GM18517 (cell line): ENCODE results near the gene TTYH3.

Experiments used
- ATAC-seq: cut with Tn5 transposase; IDR thresholded peaks from one replicate; pipeline ENCODE4 v1.9.1; 2021; ENCODE audit warnings: mild to moderate bottlenecking, moderate library complexity; ENCODE audit not compliant: unreplicated experiment

Gene TTYH3

DNA sequence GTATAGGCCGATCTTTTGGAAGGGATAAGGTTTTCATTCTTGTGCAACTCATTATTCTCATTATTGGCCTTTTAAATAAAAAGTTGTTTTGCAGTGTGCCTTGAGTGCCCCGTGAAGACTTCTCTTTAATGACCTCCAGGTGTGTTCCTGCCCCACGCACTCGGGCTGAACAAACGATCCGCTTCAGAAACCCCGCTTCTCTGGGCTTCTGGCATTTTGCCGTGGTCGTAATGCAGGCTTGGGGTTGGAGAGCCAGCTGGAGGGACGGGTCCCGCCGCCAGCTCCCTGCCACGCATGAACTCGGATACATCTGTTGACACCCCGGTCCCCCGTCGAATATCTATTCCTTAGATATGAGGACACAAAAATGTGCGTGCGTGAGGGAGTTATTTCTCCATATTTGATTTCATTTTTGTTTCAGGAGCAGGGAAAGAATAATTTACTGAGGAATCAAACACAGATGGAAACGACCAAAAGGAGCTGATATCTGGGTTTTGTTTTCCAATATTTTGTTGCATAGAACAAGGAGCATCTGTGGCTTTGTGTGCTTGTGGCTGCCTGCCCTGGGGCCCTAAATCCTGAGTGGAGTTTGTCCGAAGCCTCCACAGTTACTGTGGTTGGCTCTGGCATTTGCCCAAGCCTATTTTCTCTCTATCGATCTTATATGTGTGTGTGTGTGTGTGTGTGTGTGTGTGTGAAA is 17.0 kb upstream of the TTYH3 start:
- no peak for ATAC-seq

DNA sequence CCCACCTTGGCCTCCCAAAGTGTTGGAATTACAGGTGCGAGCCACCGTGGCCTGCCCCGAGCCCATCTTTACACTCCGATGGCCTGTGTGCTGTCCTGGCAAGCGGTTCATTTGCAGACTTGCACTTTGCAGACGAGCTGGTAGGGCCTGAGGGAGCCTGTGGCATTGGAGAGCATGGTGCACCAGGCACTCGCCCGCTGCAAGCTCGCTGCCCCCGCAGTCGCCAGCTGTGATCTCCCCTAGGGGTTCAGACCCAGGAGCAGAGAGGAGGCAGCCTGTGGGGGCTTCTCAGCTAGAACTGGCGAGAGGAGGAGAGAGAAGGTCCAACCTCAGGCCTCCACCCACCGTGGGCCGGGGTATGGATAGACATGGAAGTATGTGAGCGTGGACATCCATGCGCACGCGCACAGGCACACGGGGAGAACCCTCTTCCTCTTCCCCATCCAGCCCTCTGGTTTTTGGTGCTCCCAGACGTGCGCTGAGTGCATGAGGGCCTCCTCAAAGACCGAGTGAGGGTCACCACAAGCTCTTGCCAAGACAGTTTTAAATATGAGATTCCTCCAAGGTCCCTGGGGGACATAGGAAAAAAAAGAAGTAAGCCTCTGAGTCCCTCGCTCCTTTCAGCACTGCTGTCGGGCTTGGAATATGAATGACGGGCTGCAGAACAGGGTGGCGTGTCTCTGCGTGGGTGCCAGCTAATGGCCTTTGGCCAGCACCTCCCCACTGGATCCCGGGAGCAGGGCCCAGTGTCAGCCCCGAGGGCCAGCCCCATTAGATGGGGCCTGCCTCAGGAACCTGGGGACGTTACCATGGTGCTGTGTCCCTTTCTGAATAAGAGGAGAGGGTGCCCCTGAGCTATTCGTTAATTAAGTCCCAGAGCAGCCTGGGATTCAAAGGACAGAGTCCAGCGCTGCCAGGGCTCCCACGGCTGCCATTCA is 15.1 kb upstream of the TTYH3 start:
- ATAC-seq, result no peak

DNA sequence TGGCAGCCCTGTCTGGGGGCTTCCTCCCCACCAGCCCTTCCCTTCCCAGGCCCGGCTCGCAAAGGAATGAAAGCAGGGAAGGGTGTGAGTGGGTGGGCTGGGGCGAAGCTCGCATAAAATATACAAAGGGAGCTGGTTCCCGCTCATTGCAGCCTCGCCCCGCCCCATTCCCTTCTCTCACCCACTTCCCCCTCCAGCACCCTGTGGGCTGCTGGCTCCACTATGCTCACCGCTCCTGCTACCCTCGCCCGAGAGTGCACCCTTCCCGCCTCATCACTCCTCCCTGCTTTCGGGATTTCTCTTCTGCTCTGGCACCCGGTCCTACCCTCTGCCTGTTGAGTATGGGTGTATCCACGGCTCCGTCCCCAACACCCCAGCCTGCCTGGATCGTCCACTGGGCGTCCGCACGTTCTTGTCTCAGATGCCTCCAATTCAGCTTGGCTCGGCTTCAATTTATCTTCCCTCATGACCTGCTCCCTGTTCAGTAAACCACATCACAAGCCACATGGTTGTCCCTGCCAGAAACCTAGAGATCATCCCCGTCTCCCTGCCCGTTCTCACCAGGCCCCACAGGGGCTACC is 14.4 kb upstream of the TTYH3 start:
- ATAC-seq, result no peak

DNA sequence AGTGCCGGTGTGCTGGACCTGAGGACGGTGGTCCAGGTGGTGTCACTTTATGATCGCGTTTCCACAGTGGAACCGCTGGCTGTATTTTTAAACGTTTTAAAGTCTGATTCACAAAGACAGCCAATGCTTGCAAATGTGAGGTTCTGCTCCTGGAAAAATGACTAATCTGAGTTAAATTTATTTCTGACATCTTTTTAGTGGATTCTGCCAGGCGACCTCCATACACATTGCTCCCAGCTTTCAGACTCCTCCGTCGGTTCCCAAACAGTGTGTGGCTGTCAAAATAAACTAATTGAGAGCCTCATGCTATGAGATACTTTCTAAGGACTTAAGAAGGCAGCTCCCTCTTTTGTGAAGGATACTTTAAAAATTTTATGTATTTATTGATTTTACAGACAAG is 12.7 kb upstream of the TTYH3 start:
- no peak for ATAC-seq

DNA sequence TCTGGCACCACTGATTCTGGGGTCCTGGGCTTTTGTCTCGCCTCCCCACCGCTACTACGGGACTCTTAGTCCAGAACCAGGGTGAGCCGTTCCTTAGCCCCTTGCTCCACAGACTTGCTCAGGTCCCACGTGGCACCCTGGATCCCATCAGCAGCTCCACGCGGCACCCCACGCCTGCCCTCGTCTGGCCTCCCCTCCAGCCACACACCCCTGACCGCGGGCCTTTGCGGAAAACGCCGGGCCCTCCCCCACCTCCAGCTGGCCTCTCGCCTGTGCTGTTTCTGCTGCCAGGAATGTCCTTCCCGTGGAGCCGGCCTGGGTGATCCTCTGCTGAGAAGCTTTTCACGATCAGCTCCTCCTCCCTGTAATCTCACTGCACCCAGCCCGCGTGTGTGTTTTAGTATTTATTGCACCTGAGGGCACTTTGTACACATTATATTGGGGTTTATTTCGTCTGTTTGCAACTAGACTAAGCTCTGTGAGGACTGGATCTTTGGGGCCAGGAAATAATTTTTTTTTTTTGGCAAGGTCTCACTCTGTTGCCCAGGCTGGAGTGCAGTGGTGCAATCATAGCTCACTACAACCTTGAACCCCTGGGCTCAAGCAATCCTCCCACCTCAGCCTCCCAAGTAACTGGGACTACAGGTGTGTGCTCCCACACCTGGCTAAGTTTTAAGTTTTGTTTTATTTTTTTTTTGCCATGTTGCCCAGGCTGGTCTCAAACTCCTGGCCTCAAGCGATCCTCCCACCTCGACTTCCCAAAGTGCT is 10.5 kb upstream of the TTYH3 start:
- ATAC-seq, result no peak

DNA sequence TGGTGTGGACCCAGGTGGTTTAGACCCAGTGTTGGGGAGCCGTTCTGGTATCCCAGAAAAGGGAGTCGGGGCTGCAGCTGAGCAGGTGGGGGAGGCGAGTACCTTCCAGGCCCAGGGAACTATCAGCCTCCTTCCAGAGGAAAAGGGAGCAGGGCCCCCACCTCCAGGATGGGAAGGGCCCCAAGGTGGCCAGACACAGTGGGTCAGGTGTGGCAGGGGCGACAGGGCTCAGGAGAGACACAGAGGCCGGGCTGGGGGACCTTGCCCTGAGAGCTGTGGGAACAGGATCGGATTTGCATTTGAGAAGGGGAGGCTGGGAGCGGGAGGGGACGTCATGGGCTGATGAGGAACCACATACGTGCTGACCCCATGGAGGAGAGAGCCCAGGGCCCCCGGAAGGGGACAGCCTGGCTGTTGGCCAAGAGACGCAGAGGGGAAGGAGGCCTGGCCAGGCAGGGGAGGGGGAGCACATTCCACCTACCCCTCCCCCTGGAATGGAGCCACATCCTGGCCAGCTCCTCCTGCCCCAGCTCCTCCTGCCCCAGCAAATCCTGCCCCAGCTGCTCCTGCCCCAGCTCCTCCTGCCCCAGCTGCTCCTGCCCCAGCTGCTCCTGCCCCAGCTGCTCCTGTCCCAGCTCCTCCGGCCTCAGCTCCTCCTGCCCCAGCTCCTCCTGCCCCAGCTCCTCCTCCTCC is 9.7 kb upstream of the TTYH3 start:
- ATAC-seq, result no peak

DNA sequence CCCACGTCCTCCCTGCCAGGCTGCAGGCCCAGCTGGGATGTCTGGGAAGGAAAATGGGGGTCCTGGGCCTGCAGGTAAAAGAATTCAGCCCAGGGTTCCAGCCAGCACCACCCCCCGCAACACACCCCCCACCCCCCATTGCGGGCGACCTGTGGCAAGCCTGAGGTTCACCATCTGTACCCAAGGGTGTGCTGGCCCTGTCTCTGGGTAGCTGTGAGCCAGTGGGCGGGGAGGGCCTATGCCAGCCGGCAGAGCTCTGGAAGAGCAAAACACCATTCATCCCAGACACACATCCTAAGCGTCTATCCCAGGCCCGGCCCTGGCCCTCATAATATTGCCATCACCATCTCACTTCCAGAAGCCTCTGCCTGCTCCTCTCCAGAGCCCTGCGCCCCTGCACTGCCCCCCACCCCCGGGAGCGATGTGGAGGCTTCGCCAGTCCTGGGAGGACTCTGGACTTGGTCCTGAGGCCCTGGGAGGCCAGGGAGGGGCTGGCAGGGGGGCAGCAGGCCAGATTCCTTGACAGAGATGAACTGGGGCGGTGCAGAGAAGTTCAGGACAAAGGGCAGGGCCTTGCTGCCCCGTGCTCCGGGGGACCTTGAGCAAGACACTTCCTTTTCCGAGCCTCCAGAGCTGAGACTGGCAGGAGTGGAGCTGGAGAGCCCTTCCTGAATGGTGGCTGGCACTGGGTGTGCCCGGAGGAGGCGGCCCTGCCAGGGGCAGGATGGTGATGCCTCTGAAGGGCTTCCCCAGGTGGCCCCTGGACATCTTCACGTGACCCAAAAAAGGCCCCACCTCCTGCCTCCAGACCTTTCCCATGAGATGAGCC is 8.7 kb upstream of the TTYH3 start:
- no peak for ATAC-seq

DNA sequence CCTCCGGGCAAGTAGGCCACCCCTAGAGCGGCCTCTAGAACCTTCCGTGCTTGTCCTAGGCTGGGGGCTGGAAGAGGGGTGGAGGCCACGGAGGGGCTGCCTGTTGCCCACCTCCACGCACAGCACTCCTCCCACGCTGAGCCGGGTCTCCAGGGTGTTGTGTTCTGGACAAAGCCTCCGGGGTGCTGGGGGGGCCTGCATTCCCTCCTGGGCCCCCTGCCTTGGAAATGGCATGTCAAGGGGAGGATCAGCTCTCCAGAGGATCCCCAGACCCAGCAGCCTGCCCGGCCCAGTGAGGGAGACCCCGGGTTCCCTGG is 8.1 kb upstream of the TTYH3 start:
- no peak for ATAC-seq

DNA sequence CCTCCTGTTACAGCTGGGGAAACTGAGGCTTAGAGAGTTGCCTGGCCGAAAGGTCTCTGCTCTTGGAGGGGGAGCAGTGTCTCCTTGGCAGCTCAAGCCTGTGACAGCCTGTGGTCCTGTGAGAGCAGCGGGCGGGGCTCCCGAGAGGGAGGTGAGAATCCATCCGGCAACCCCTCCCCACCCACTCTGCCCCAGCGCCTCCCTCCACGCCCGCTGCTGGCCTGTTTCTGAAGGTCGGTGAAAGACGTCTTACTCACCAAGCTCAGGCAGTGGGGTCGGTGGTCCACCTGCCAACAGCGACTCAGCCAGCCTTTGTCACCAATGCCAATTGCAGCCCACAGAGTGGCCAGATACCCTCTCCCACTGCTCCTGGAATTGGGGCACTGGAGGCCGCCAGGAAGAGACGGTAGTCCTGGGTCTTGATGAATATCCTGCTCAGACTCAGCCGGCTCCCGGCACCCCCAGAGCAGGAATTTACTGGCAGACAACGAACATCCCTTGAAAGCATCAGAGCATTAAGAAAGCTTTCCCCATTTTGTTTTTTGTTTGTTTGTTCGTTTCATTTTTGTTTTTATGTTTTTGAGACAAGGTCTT is 7.4 kb upstream of the TTYH3 start:
- ATAC-seq, result no peak

DNA sequence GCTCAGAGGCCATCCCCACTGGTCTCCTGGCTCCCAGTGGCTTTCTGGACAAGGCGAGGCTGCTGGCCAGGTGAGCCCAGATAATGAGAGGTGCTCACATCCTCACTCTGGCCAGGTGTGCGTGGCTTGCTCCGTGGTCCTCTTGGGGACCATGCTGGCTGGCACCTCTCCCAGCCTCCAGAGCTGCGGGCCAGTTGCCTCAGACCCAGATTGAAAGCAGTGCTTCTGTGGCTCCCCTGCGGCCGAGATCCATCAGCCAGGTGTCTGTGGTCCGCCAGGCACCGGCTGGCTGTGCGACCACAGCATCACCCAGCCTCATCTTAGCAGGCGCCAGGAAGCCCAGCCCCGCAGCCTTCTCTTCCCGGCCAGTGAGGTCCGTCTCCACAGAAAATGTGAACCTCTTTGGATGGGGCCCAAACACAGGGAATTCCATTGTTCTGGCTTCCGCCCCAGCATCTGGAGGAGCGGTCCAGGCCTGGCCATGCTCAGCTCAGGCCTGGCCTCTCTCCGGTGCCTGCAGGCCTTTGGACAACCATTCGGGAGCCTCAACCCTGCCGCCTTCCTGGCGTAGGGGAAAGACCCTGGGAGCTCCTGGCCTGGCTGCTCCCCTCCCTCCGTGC is 5.2 kb upstream of the TTYH3 start:
- no peak for ATAC-seq

DNA sequence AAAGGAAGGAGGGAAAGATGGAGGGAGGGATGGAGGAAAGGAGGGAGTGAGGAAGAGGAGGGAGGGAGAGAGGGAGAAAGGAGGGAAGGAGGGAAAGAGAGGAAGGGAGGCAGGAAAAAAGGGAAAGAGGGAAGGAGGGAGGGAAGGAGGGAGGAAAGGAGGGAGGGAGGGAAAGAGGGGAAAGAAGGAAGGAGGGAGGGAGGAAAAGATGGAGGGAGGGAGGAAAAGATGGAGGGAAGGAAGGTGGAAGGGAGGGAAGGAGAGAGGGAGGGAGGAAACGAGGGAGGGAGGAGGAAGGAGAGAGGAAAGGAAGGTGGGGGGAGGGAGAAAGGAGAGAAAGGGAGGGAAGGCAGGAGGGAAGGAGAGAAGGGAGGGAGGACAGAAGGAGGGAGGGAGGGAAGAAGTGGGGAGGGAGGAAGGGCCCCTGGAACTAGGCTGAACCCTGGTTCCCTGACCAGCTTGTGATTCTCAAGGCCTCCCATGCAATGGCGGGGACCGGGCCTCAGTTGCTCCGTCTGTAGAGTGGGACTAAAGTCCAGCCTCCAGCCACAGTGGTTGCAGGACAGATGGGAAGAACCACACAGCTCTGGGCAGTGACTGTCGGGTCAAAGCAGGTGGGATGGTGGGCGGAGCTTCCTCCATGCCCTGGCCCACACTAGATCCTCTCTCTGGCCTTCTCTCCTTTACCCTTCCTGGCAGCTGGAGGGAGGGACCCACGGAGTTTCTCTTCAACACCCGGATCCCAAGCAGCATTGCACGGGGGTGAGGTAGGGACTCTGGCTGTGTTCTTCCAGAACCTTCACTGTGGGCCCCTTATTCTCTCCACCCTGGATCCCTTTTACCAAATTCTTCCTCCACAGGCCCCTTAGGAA is 4.3 kb upstream of the TTYH3 start:
- ATAC-seq, result no peak

DNA sequence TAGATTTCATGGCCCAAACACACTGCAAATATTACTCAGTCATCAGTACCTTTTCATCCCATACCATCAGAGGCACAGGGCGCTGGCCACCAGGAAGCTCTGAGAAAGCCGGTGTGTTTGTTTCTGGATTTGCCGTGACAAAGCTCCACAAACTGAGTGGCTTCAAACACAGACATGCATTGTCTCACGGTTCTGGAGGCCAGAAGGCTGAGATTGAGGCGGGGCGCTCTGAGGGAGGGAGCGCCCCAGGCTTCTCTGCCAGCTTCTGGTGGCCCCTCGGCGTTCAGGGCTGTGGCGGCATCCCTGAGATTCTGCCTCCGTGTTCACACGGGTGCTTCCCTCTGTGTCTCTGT is 3.7 kb upstream of the TTYH3 start:
- no peak for ATAC-seq

DNA sequence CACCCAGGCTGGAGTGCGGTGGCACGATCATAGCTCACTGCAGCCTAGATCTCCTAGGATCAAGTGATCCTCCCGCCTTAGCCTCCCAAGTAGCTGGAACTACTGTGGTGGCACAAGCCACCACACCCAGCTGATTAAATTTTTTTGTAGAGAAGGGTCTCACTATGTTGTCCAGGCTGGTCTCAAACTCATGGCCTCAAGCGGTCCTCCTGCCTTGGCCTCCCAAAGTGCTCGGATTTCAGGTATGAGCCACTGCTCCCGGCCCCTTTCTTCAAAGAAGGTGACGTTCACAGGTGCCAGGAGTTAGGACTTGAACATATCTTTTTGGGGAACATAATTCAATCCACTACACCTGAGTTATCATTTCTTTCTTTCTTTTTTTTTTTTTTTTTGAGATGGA is 2.9 kb upstream of the TTYH3 start:
- no peak for ATAC-seq

DNA sequence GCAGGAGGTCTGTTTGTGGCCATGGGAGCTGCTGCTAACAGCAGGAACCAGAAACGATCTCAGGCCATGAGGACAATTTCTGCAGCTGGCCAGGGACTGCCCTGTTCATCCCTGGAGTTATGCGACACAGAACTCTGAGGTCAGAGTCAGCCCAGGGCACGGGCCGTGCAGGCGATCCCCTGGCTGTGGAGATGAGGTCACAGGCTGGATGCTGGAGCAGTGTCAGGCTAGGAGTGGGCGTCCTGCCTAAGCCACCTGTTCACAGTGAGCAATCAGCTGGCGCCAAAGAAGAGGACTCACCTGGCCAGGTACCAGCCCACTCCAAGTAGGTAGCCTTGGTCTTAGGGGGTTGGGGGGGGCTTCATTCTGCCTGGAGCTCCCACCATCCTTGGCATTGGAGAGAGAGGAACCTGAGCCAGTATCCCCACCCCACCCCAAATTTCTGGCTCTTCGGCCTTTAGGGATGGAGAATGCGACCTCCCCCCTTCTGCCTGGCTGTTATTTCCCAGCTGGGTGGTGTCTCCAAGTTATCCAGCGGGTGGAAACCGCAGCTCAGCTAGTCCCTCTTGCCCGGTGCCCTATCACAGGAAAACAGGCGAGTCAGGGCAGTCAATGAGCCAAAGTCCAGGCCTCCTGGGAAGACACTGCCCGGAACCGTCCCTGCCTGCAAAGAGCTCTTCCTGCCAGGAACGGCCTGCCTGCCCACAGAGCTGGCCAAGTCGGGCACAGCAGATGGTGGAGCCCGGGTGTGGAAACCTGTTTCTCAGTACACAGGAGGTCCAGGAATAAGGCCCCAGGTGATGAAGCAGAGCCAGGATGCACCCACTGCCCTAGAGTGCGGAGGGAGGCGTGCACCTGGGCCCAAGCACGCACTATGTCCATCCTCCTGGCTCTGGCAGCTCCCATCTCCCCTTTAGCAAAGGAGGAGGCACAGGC is 1.8 kb upstream of the TTYH3 start:
- no peak for ATAC-seq

DNA sequence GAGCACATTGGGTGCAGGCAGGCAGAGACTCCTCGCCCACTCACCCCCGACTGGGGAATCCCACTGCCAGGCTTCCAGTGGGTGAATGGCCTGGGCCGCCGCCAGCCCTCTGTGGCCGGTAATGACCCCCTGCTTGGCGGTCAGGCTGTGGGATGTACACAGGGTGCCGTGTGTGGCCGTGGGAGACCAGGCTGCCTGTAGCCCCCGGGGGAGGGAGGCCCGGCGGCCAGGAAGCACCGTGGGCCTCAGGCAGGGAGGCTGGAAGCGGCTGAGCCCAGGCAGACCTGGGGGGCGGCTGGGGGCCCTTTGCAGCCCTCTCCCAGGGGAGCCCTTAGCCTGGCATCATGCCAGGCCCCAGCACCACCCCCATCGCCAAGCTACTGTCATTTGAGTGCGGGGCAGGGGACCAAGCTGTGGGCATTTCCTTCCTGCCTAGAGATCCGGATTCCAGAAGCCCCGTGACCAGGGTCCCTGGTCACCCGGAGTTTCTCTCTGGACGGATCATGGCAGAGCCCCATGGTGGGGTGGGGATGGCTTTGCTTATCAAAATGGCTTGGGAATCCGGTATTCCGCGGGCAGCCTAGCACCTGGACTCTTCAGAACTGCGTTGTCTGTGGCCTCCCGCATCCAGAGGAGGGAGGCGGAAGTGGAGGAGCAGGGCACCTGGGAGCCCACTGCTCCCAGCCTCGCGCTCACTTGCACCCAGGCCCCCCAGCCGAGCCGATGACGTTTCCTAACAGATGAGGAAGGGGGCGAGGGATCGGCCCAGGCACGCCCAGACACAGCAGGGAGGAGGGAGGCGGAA is 1.1 kb downstream of the TTYH3 start:
- no peak for ATAC-seq

DNA sequence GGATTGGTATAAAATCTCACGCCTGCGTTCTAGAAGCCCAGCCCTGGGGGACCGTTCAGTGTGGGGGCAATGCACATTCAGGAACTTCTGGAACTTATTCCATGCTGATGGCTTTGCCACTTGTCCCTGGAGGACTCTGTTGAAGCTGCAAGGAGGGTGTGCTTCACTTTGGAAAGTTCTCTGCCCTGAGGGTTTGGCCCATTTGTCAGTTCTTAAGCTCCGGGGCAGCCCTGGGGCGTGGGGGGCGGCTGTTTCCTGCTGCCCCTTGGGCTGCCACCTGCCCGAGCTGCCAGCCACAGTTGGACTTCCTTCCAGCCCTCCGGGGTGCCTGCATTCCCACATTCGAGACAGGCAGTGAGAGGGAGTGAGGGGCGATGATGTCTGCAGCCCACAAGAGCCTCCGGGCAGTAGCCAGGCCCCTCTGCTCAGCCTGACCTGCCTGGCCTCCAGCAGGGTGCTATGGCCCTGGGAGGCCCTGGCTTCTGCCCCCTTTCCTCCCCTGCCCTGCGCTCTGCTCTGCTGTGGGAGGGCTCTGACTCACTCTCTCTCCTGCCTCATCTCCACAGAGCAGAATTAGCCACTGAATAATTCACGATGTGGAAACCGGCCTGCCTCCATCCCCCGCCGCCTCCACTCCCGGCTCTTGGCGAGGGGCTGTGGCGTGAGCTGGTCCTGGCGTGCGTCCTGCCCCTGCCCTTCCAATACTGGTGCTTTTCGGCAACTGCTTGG is 1.9 kb downstream of the TTYH3 start:
- ATAC-seq, result no peak
